ENCODE data around the gene IRS1. TPM values are rescaled to one million over a fixed set of nuclear protein-coding genes. Genes with fewer than 3 reads are reported as not detected.
A peak's percentile ranks its signal among the peaks of the same experiment; 100 is the strongest.
"Not testable (repeated sequence)": the region's sequence is repeated elsewhere in the genome, so short reads cannot be mapped to it uniquely, and the experiment has no call there.

IRS1 gene, protein sequence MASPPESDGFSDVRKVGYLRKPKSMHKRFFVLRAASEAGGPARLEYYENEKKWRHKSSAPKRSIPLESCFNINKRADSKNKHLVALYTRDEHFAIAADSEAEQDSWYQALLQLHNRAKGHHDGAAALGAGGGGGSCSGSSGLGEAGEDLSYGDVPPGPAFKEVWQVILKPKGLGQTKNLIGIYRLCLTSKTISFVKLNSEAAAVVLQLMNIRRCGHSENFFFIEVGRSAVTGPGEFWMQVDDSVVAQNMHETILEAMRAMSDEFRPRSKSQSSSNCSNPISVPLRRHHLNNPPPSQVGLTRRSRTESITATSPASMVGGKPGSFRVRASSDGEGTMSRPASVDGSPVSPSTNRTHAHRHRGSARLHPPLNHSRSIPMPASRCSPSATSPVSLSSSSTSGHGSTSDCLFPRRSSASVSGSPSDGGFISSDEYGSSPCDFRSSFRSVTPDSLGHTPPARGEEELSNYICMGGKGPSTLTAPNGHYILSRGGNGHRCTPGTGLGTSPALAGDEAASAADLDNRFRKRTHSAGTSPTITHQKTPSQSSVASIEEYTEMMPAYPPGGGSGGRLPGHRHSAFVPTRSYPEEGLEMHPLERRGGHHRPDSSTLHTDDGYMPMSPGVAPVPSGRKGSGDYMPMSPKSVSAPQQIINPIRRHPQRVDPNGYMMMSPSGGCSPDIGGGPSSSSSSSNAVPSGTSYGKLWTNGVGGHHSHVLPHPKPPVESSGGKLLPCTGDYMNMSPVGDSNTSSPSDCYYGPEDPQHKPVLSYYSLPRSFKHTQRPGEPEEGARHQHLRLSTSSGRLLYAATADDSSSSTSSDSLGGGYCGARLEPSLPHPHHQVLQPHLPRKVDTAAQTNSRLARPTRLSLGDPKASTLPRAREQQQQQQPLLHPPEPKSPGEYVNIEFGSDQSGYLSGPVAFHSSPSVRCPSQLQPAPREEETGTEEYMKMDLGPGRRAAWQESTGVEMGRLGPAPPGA (N-terminal part only)
- 1 to 10 TPM; 6.6 to 6.9 TPM for total RNA-seq

DNA sequence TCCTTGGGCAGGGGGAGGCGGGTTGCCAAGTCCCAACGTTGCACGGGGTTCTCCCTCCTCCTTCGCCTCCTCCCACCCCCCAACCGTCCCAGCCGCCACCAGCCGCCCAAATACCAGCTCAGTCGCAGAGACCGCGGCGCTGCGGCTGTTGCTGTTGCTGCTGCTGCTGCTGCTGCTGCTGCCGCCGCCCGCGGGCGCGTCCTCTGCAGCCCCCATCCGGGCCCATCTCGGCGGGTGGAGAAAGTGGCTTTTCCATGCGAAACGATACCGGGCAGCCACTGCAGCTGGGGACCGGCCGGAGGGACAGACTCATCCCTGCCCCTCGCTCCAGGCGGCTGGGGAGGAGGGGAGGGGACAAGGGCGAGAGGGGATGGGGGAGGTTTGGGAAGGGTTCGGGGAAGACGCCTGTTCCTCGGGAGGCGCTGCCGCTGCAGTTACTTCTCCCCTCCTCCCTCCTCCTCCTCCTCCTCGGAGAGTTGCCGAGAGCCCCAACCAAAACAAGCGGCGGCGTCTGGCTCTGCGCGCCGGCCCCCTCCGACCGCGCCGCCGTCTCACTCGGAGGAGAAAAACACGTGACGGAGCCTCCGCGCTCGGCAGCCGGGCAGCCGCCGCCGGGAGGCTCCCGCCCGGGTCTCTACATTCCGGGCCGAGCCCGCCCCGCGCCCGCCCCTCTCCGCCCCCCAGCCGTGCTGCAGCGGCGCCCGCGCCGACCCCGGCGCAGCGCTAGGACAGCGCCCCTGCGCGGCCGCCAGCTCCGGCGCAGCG is at the start of gene IRS1:
Gene IRS1 (minus strand): TSS at position 610 of the 765 bp plus-strand sequence. CDS start 1,082 bp downstream, outside the sequence.
- peaks cover 12% of the 10 kb centered on the region for H3K36me3 Mint-ChIP-seq (ENCODE audit: low read depth)
- peak; percentile 61 for DNase-seq
- ChIA-PET POLR2A (interaction anchor here (0.5 to 0.6 kb wide), 2 partner anchors 171 to 305 kb away, joined by 3 to 4 read pairs; no protein-coding TSS in a partner anchor), CTCF (interaction anchor here (0.7 to 2.2 kb wide), 9 partner anchors 9 to 584 kb away, joined by 3 to 9 read pairs (median 3); partner anchors contain the start of gene RHBDD1)
- no peaks in the 10 kb centered on the region for H3K9me3 Mint-ChIP-seq
- H3K27me3 Mint-ChIP-seq = peaks cover 11% of the 10 kb centered on the region
- peak within 1 kb of the TSS; percentile 82 for H3K4me3 Mint-ChIP-seq
- H3K4me1 Mint-ChIP-seq = peaks cover 52% of the 10 kb centered on the region
- peak within 1 kb of the TSS; percentile 89 for H3K27ac Mint-ChIP-seq

DNA sequence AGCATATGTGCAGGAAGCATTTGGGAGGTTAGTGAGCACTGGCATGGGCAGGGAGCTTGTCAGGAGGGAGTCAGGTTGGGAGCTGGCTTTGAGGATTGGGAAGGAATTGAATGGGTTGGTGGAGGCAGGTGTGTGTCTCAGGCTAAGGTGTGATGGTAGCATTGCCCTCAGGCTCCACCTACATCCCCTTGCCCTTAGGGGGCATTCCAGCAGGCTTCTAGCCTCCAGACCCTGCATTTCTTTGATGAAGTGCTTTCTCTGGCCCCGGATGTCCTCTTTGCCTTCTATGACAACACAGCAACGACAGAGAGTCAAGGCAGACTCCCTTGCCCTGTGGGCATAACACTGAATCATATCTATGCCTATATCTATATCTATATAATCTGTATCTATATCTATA is 49.7 kb upstream of the IRS1 start:
- Mint-ChIP-seq H3K27me3 (no peaks in the 10 kb centered on the region), H3K4me1 (peaks cover 6% of the 10 kb centered on the region), H3K36me3 (ENCODE audit: low read depth) (peaks cover 5% of the 10 kb centered on the region), H3K4me3 (no peak overlapping the region), H3K9me3 (no peaks in the 10 kb centered on the region), H3K27ac (no peak overlapping the region)
- ChIA-PET CTCF (no interaction called here), POLR2A (no interaction called here)
- no peak for DNase-seq

DNA sequence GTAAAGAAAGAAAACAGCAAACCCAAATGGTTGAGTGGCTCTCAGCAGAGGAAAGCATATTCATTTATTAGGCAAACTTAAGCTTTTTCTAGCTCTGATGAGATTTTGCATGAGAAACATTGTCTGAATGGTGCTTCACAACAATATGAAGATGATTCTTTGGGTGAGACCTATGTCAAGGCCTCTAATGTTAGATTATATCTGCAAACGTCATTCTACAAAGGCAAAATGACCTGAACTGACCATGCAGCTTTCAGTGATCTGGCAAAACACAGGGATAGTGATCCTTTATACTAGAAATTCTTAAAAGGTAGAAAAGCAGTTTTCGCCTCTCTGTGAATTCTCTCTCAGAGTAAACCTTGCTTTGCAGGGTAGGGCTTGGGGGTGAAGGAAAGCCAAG is 47.9 kb upstream of the IRS1 start:
- H3K9me3 Mint-ChIP-seq = peaks cover under 1% of the 10 kb centered on the region
- no peak overlapping the region for H3K4me3 Mint-ChIP-seq
- no peak overlapping the region for H3K27ac Mint-ChIP-seq
- ChIA-PET CTCF (interaction anchor here (1.0 kb wide), 1 partner anchor 10 kb away, joined by 6 read pairs; no protein-coding TSS in a partner anchor), POLR2A (no interaction called here)
- peaks cover 23% of the 10 kb centered on the region for H3K36me3 Mint-ChIP-seq (ENCODE audit: low read depth)
- no peaks in the 10 kb centered on the region for H3K27me3 Mint-ChIP-seq
- peaks cover 16% of the 10 kb centered on the region for H3K4me1 Mint-ChIP-seq
- DNase-seq = no peak

DNA sequence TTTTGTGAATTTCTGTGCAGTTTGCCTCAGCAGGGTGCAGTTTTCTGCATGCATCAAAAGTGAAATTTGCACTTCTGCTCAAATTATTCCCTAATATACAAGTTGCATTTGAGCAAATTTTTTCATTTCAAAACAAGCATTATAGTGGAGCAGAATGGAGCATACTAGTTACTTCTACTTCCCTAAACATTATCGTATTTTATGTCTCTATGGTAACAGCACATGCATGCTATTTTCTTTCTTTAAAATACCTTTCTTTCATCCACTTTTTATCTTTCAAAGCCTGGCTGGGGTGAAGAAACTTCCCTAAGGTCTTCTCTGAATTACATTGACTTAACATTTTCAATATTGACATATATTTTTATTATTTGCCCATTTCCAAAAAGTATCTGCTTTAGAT is 47.5 kb upstream of the IRS1 start:
- Mint-ChIP-seq H3K27me3 (no peaks in the 10 kb centered on the region), H3K27ac (no peak overlapping the region), H3K36me3 (ENCODE audit: low read depth) (peaks cover 28% of the 10 kb centered on the region), H3K4me3 (no peak overlapping the region), H3K4me1 (peaks cover 17% of the 10 kb centered on the region), H3K9me3 (peaks cover 5% of the 10 kb centered on the region)
- CTCF ChIA-PET = interaction anchor here (1.0 kb wide), 1 partner anchor 9 kb away, joined by 6 read pairs; no protein-coding TSS in a partner anchor
- POLR2A ChIA-PET = no interaction called here
- no peak for DNase-seq

DNA sequence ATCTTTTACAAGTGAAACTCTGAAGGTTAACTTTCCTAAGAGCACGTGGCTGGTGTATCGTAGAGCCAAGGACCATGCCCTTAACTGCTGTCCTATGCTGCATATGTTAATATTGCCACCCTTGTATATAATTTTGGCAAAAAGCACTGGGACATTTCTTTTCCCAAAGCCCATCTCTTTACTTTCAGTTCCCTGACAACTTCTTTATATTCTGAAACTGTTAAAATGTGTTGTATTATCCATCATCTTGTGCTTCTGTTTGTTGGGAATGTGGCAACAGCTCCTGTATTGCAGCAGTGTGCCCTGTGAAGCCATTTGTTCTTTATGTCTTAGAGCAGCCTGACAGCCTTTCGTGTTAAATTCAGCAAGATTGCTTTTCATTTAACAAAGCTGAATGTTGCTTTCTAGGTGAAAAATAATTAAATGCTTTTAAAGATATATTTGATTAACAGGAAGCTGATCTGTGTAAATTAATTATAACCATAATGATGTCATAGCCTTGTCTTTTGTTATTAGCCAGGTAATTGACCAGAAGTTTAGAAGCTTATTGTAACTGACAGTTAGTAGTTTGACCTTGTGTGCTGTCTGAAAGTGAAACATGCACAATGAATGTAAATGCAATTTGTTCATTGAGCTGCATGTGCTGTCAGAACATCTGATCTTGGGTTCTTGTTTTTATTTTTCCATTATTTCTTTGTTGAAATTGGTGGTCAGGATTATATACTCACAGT is 45.9 kb upstream of the IRS1 start:
- no peak overlapping the region for H3K4me3 Mint-ChIP-seq
- no peak for DNase-seq
- H3K9me3 Mint-ChIP-seq = peaks cover 8% of the 10 kb centered on the region
- no peak overlapping the region for H3K27ac Mint-ChIP-seq
- no peaks in the 10 kb centered on the region for H3K27me3 Mint-ChIP-seq
- peaks cover 38% of the 10 kb centered on the region for H3K36me3 Mint-ChIP-seq (ENCODE audit: low read depth)
- peaks cover 26% of the 10 kb centered on the region for H3K4me1 Mint-ChIP-seq
- ChIA-PET POLR2A (no interaction called here), CTCF (interaction anchor here (0.8 kb wide), 1 partner anchor 8 kb away, joined by 3 read pairs; no protein-coding TSS in a partner anchor)

DNA sequence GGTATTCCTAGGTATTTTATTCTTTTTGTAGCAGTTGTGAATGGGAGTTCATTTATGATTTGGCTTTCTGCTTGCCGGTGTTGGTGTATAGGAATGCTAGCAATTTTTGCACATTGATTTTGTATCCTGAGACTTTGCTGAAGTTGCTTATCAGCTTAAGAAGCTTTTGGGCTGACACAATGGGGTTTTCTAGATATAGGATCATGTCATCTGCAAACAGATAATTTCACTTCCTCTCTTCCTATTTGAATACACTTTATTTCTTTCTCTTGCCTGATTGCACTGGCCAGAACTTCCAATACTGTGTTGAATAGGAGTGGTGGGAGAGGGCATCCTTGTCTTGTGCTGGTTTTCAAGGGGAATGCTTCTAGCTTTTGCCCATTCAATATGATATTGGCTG is 43.4 kb upstream of the IRS1 start:
- POLR2A ChIA-PET, H3K27ac Mint-ChIP-seq, H3K9me3 Mint-ChIP-seq, H3K4me3 Mint-ChIP-seq, CTCF ChIA-PET, DNase-seq, H3K27me3 Mint-ChIP-seq: not testable (repeated sequence)
- H3K4me1 Mint-ChIP-seq = peaks cover 47% of the 10 kb centered on the region
- H3K36me3 Mint-ChIP-seq (ENCODE audit: low read depth) = peaks cover 59% of the 10 kb centered on the region

DNA sequence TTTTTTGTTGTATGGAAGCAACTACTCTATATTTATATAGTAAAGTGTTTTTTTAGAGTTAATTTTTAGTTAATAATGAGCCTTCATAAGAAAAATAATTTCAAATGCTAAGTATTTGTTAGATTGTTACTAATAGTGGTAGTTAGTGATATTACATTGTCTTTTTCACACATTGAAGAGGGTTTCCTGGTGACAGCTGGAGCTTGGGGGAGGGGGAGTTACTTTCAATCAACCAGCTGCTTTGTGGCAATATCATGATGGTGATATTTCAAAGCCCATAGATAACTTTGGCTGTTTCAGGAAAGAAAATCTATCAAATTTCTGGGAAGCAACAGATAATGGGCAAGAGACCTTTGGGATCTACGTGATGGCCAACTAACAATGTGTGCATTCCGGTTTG is 40.3 kb upstream of the IRS1 start:
- CTCF ChIA-PET = interaction anchor here (0.6 to 1.1 kb wide), 2 partner anchors 68 to 483 kb away, joined by 4 read pairs; no protein-coding TSS in a partner anchor
- Mint-ChIP-seq H3K4me1 (peaks cover 59% of the 10 kb centered on the region), H3K36me3 (ENCODE audit: low read depth) (peaks cover 64% of the 10 kb centered on the region), H3K4me3 (no peak overlapping the region), H3K9me3 (peaks cover 8% of the 10 kb centered on the region), H3K27ac (no peak overlapping the region), H3K27me3 (no peaks in the 10 kb centered on the region)
- no peak for DNase-seq
- POLR2A ChIA-PET = no interaction called here

DNA sequence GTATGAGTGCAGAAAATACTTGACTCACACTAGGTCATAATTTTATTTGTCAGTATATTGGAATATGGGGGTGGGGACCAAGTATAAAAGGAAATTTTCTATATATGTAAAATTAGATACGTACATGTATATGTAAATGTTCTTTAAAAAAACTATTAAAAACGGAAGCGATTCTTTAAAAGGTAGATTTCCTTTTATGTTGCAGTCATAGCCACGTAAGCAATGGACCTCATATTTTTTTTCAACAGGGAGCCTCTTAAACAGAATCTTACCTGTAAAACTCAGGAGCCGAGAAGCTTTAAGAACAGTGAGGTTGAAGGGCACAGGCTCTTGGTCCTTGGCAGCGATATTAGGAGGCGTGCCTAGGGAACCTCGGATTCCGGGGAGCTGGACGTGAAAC is 39.5 kb upstream of the IRS1 start:
- ChIA-PET CTCF (no interaction called here), POLR2A (no interaction called here)
- Mint-ChIP-seq H3K27ac (peak overlapping the region; percentile 100), H3K4me1 (peaks cover 59% of the 10 kb centered on the region), H3K27me3 (no peaks in the 10 kb centered on the region), H3K36me3 (ENCODE audit: low read depth) (peaks cover 62% of the 10 kb centered on the region), H3K4me3 (peak overlapping the region; percentile 43), H3K9me3 (peaks cover 8% of the 10 kb centered on the region)
- DNase-seq = no peak

DNA sequence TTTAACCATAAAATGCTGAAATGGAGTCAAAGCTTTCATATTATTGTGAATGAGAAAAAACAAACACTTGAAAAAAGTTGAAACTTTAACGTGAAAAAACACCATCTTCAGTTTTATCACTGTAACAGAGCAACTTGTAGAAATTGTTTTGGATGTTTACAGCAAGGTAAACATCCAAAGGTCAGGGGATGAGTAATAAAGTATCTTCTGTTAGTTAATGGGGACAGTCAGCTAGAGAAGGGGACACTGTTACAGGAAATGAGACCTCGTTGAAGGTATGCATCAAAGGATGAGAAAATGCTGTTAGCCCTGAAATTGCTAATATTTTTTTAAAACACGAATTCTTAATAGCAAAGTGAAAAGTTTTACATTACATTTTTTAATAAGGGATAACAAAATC is 39.1 kb upstream of the IRS1 start:
- POLR2A ChIA-PET = no interaction called here
- Mint-ChIP-seq H3K4me3 (peak overlapping the region; percentile 43), H3K9me3 (peaks cover 8% of the 10 kb centered on the region), H3K27ac (peak overlapping the region; percentile 100), H3K36me3 (ENCODE audit: low read depth) (peaks cover 58% of the 10 kb centered on the region), H3K27me3 (no peaks in the 10 kb centered on the region), H3K4me1 (peaks cover 63% of the 10 kb centered on the region)
- CTCF ChIA-PET = no interaction called here
- DNase-seq = no peak

DNA sequence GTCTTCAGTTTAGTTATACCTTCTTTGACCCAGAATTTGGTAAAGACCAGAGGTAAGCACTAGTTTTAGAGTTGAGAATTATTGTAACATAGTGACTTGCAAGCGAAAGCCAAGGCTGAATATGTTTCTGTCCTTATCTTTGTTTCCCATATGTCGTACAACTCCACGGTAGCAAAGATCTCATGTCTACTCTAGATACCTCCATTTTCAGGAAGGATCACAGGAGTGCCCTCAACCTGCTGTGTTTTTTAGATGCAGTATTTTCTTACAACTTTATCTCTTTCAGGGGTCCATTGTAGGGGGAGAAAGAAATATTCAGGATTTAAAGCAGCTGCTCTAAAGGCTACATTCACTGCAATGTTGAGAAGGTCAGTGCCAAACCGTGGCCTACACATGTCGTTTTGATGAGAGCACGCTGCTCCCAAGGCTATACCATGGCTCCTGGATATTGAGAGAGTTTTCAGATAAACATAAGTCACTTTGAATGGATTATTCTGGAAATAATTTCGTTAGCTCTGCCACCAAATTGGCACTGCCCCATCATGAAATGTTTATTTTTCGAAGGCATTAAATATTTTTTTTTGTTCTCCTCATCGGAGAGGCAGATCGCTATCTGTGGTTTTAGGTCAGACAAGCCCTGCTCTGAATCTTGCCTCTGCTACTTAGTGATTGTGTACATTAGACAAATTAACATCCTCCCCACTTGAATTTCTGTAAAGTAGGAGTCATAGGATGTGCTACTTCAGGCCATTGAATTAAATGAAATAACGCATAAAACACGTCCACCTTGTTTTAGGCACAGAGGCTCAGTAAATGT is 38.4 kb upstream of the IRS1 start:
- peaks cover 8% of the 10 kb centered on the region for H3K9me3 Mint-ChIP-seq
- H3K27me3 Mint-ChIP-seq = no peaks in the 10 kb centered on the region
- CTCF ChIA-PET = interaction anchor here (1.4 kb wide), 1 partner anchor 10 kb away, joined by 6 read pairs; no protein-coding TSS in a partner anchor
- H3K36me3 Mint-ChIP-seq (ENCODE audit: low read depth) = peaks cover 51% of the 10 kb centered on the region
- POLR2A ChIA-PET = no interaction called here
- DNase-seq = no peak
- peaks cover 63% of the 10 kb centered on the region for H3K4me1 Mint-ChIP-seq
- H3K27ac Mint-ChIP-seq = peak overlapping the region; percentile 100
- peak overlapping the region; percentile 97 for H3K4me3 Mint-ChIP-seq

DNA sequence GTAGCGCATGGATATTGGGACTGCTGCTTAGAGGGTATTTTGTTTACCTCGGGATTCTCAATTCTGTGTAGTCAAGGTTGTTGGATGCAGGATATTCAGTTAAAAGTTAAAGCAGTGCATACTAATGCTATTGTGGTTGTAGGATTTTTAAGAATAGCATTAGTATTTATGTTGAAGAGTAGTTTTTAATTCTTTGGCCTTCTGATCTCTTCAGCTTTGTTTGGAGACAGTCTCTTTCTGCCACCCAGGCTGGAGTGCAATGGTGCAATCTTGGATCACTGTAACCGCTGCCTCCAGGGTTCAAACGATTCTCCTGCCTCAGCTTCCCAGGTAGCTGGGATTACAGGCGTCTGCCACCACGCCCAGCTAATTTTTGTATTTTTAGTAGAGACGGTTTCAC is 37.7 kb upstream of the IRS1 start:
- no peak for DNase-seq
- Mint-ChIP-seq H3K27ac (peak overlapping the region; percentile 100), H3K4me3 (peak overlapping the region; percentile 97), H3K4me1 (peaks cover 64% of the 10 kb centered on the region), H3K9me3 (peaks cover 6% of the 10 kb centered on the region), H3K27me3 (no peaks in the 10 kb centered on the region), H3K36me3 (ENCODE audit: low read depth) (peaks cover 47% of the 10 kb centered on the region)
- ChIA-PET POLR2A (no interaction called here), CTCF (interaction anchor here (1.4 kb wide), 1 partner anchor 10 kb away, joined by 6 read pairs; no protein-coding TSS in a partner anchor)
